GM19043 (cell line): Measurements from ENCODE around the gene MAML2.
"Not testable (repeated sequence)": the region's sequence is repeated elsewhere in the genome, so short reads cannot be mapped to it uniquely, and the experiment has no call there.

Experiments used
- ATAC-seq: cut with Tn5 transposase; IDR thresholded peaks from one replicate; pipeline ENCODE4 v1.9.1; 2021; ENCODE audit warnings: low read depth; ENCODE audit not compliant: unreplicated experiment

MAML2 gene

GRCh38 chr11:96195671-96196070 is 147.3 kb downstream of the MAML2 start:
- ATAC-seq, result no peak

GRCh38 chr11:96194581-96195374 is 148.2 kb downstream of the MAML2 start:
- no peak for ATAC-seq

- no peak for ATAC-seq
These were observed 149.1 kb downstream of the MAML2 start for GRCh38 chr11:96193745-96194443.

- ATAC-seq, result no peak
These were observed 151.2 kb downstream of the MAML2 start for GRCh38 chr11:96191752-96192151.

- ATAC-seq, result peak; percentile 35
These were observed 153.6 kb downstream of the MAML2 start for GRCh38 chr11:96189351-96189750.

GRCh38 chr11:96188243-96189006 is 154.6 kb downstream of the MAML2 start:
- peak; percentile 25 for ATAC-seq

- no peak for ATAC-seq
These were observed 155.2 kb downstream of the MAML2 start for GRCh38 chr11:96187822-96188221.

- no peak for ATAC-seq
These were observed 156.2 kb downstream of the MAML2 start for GRCh38 chr11:96186806-96187205.

- peak; percentile 63 for ATAC-seq
These were observed 157.7 kb downstream of the MAML2 start for GRCh38 chr11:96185220-96185768.

GRCh38 chr11:96180937-96181336 is 162.1 kb downstream of the MAML2 start:
- ATAC-seq, result not testable (repeated sequence)

- ATAC-seq, result peak; percentile 28
These were observed 162.7 kb downstream of the MAML2 start for GRCh38 chr11:96180341-96180740.

GRCh38 chr11:96179905-96180304 is 163.1 kb downstream of the MAML2 start:
- peak; percentile 39 for ATAC-seq

- no peak for ATAC-seq
These were observed 164.1 kb downstream of the MAML2 start for GRCh38 chr11:96178887-96179279.

- ATAC-seq, result no peak
These were observed 164.7 kb downstream of the MAML2 start for GRCh38 chr11:96178049-96178886.

GRCh38 chr11:96177146-96177545 is 165.8 kb downstream of the MAML2 start:
- ATAC-seq, result no peak

GRCh38 chr11:96173906-96174305 is 169.1 kb downstream of the MAML2 start:
- no peak for ATAC-seq

GRCh38 chr11:96173422-96173821 is 169.6 kb downstream of the MAML2 start:
- no peak for ATAC-seq

- ATAC-seq, result no peak
These were observed 170.4 kb downstream of the MAML2 start for GRCh38 chr11:96172604-96173003.

GRCh38 chr11:96169250-96169649 is 173.7 kb downstream of the MAML2 start:
- no peak for ATAC-seq

GRCh38 chr11:96168623-96169022 is 174.4 kb downstream of the MAML2 start:
- ATAC-seq, result no peak
